ENCODE measurements around the gene YTHDF1. TPM values are rescaled to one million over a fixed set of nuclear protein-coding genes. Genes with fewer than 3 reads are reported as not detected.

YTHDF1 gene
- total RNA-seq, 1 donor from 2014 or later = 62.1 TPM

- H3K4me3 Mint-ChIP-seq (ENCODE audit: unreplicated experiment) = no peak overlapping the region
- H3K9me3 Mint-ChIP-seq (ENCODE audit: unreplicated experiment) = no peaks in the 10 kb centered on the region
- peaks cover 4% of the 10 kb centered on the region for H3K36me3 Mint-ChIP-seq (ENCODE audit: low read depth, unreplicated experiment)
- H3K4me1 Mint-ChIP-seq (ENCODE audit: unreplicated experiment) = no peaks in the 10 kb centered on the region
- H3K27ac Mint-ChIP-seq (ENCODE audit: unreplicated experiment) = no peak overlapping the region
- H3K27me3 Mint-ChIP-seq (ENCODE audit: unreplicated experiment) = peaks cover 8% of the 10 kb centered on the region
- TF ChIP-seq, protein P1, sequence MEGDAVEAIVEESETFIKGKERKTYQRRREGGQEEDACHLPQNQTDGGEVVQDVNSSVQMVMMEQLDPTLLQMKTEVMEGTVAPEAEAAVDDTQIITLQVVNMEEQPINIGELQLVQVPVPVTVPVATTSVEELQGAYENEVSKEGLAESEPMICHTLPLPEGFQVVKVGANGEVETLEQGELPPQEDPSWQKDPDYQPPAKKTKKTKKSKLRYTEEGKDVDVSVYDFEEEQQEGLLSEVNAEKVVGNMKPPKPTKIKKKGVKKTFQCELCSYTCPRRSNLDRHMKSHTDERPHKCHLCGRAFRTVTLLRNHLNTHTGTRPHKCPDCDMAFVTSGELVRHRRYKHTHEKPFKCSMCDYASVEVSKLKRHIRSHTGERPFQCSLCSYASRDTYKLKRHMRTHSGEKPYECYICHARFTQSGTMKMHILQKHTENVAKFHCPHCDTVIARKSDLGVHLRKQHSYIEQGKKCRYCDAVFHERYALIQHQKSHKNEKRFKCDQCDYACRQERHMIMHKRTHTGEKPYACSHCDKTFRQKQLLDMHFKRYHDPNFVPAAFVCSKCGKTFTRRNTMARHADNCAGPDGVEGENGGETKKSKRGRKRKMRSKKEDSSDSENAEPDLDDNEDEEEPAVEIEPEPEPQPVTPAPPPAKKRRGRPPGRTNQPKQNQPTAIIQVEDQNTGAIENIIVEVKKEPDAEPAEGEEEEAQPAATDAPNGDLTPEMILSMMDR (IDR thresholded peaks at IDR 0.05; ENCODE audit: unreplicated experiment) = no peak
- no peak for DNase-seq (ENCODE audit: low spot score)
These were observed 26.6 kb downstream of the YTHDF1 start for GRCh38 chr20:63189322-63189642.

GRCh38 chr20:63188641-63189321 is 27.1 kb downstream of the YTHDF1 start:
- H3K27me3 Mint-ChIP-seq (ENCODE audit: unreplicated experiment) = peaks cover 9% of the 10 kb centered on the region
- H3K9me3 Mint-ChIP-seq (ENCODE audit: unreplicated experiment) = no peaks in the 10 kb centered on the region
- H3K4me3 Mint-ChIP-seq (ENCODE audit: unreplicated experiment) = no peak overlapping the region
- H3K36me3 Mint-ChIP-seq (ENCODE audit: low read depth, unreplicated experiment) = peaks cover 4% of the 10 kb centered on the region
- DNase-seq (ENCODE audit: low spot score) = no peak
- no peak overlapping the region for H3K27ac Mint-ChIP-seq (ENCODE audit: unreplicated experiment)
- H3K4me1 Mint-ChIP-seq (ENCODE audit: unreplicated experiment) = no peaks in the 10 kb centered on the region
- TF ChIP-seq, protein P1 (IDR thresholded peaks at IDR 0.05; ENCODE audit: unreplicated experiment) = no peak

- Mint-ChIP-seq H3K27ac (ENCODE audit: unreplicated experiment) (no peak overlapping the region), H3K27me3 (ENCODE audit: unreplicated experiment) (peaks cover 11% of the 10 kb centered on the region), H3K4me3 (ENCODE audit: unreplicated experiment) (no peak overlapping the region), H3K4me1 (ENCODE audit: unreplicated experiment) (no peaks in the 10 kb centered on the region), H3K9me3 (ENCODE audit: unreplicated experiment) (no peaks in the 10 kb centered on the region), H3K36me3 (ENCODE audit: low read depth, unreplicated experiment) (peaks cover 4% of the 10 kb centered on the region)
- TF ChIP-seq, protein P1 (IDR thresholded peaks at IDR 0.05; ENCODE audit: unreplicated experiment) = no peak
- DNase-seq (ENCODE audit: low spot score) = no peak
These were observed 27.8 kb downstream of the YTHDF1 start for GRCh38 chr20:63188159-63188442.

GRCh38 chr20:63187338-63188158 is 28.4 kb downstream of the YTHDF1 start:
- no peak for DNase-seq (ENCODE audit: low spot score)
- no peak overlapping the region for H3K4me3 Mint-ChIP-seq (ENCODE audit: unreplicated experiment)
- no peaks in the 10 kb centered on the region for H3K4me1 Mint-ChIP-seq (ENCODE audit: unreplicated experiment)
- TF ChIP-seq, protein P1 (IDR thresholded peaks at IDR 0.05; ENCODE audit: unreplicated experiment) = no peak
- peaks cover 4% of the 10 kb centered on the region for H3K36me3 Mint-ChIP-seq (ENCODE audit: low read depth, unreplicated experiment)
- H3K27ac Mint-ChIP-seq (ENCODE audit: unreplicated experiment) = no peak overlapping the region
- no peaks in the 10 kb centered on the region for H3K9me3 Mint-ChIP-seq (ENCODE audit: unreplicated experiment)
- peaks cover 11% of the 10 kb centered on the region for H3K27me3 Mint-ChIP-seq (ENCODE audit: unreplicated experiment)
